HepG2 (cell line): ENCODE results near the gene ANKRD35. TPM values are rescaled to one million over a fixed set of nuclear protein-coding genes. Genes with fewer than 3 reads are reported as not detected.

Experiments
- FOXO1 ChIP-seq: sonication (generic); formaldehyde crosslinking; IDR thresholded peaks from 2 replicates; pipeline ENCODE4 v1.4.0; 2020; ENCODE audit warnings: missing genetic modification reagents
- HHEX ChIP-seq: IDR thresholded peaks from 2 replicates; pipeline ENCODE4 v1.6.1; 2016; ENCODE audit warnings: control low read depth
- HNF4A ChIP-seq: sonication (generic); formaldehyde crosslinking; IDR thresholded peaks from 2 replicates; pipeline ENCODE4 v1.4.0; 2020; ENCODE audit warnings: missing genetic modification reagents
- HNF4G ChIP-seq, 2 experiments: sonication (generic) in 1 of 2; formaldehyde crosslinking in 1 of 2; IDR thresholded peaks; 2 replicates each; pipeline versions ENCODE4 v1.4.0 to v1.6.1; 2011 to 2020; ENCODE audit warnings: borderline replicate concordance in 2 of 2, low read depth in 2 of 2, mild to moderate bottlenecking in 2 of 2, low read length in 1 of 2, missing genetic modification reagents in 1 of 2, moderate library complexity in 1 of 2
- NR1H2 ChIP-seq: sonication (generic); formaldehyde crosslinking; IDR thresholded peaks from 2 replicates; pipeline ENCODE4 v1.8.1; 2022; ENCODE audit warnings: low read depth, missing genetic modification reagents, borderline replicate concordance
- NR2F2 ChIP-seq: IDR thresholded peaks from 2 replicates; pipeline ENCODE4 v1.6.1; 2012; ENCODE audit warnings: low read depth, inconsistent platforms, borderline replicate concordance
- POLR2AphosphoS5 ChIP-seq: IDR thresholded peaks from 2 replicates; pipeline ENCODE4 v1.6.1; 2012; ENCODE audit warnings: low read depth, low read length
- SKI ChIP-seq: fragments of 450-650 bp; IDR thresholded peaks from one replicate; pipeline ENCODE4 v1.6.1; 2018; ENCODE audit warnings: mild to moderate bottlenecking; ENCODE audit not compliant: partially characterized antibody
- TCF7 ChIP-seq: sonication (generic); IDR thresholded peaks from 2 replicates; pipeline ENCODE4 v1.6.1; 2016; ENCODE audit warnings: antibody characterized with exemption, low read depth
- ZNF20 ChIP-seq: sonication (generic); formaldehyde crosslinking; IDR thresholded peaks from 2 replicates; pipeline ENCODE4 v1.4.0; 2020; ENCODE audit warnings: mild to moderate bottlenecking, moderate library complexity, missing genetic modification reagents
- ZNF292 ChIP-seq: sonication (generic); formaldehyde crosslinking; IDR thresholded peaks from 2 replicates; pipeline ENCODE4 v1.8.1; 2022; ENCODE audit warnings: mild to moderate bottlenecking, low read depth, missing genetic modification reagents, borderline replicate concordance
- ZNF781 ChIP-seq: sonication (generic); formaldehyde crosslinking; IDR thresholded peaks from 2 replicates; pipeline ENCODE4 v1.5.1; 2020; ENCODE audit warnings: borderline replicate concordance, mild to moderate bottlenecking, missing genetic modification reagents; ENCODE audit errors: not compliant biosample characterization
- polyA plus RNA-seq, 8 experiments: library from polyadenylated mRNA; depleted of rRNA in 3 of 8; stranded (reverse) in 7 of 8; unstranded in 1 of 8; fragments of >200 nt; fragmentation: Illumina TruSeq in 4 of 8; extraction: Trizol in 4 of 8; gene quantifications; 2 replicates each; pipeline versions ENCODE4 v1.2.1 to v1.2.3, GENCODE V29; 2011 to 2016; ENCODE audit warnings: low read depth in 4 of 8, missing spikeins in 1 of 8, mixed read lengths in 1 of 8; ENCODE audit not compliant: insufficient read depth in 1 of 8
- total RNA-seq, 5 experiments: library from RNA; depleted of rRNA; stranded (reverse); fragments of >200 nt; fragmentation: Illumina TruSeq; extraction: Trizol; gene quantifications; 2 replicates each; pipeline ENCODE4 v1.2.3, GENCODE V29; 2016; ENCODE audit warnings: low read depth in 1 of 5
- TF ChIP-seq, protein P1 (sequence below): sonication (generic); formaldehyde crosslinking; IDR thresholded peaks from 2 replicates; pipeline ENCODE4 v1.5.1; 2020; ENCODE audit warnings: mild to moderate bottlenecking, moderate library complexity, missing genetic modification reagents
- TF ChIP-seq, protein P2 (sequence below): sonication (generic); formaldehyde crosslinking; IDR thresholded peaks from 2 replicates; pipeline ENCODE4 v1.4.0; 2020; ENCODE audit warnings: missing genetic modification reagents, borderline replicate concordance
- TF ChIP-seq, protein P3 (sequence below): IDR thresholded peaks from 2 replicates; pipeline ENCODE4 v1.4.0; 2020; ENCODE audit warnings: mild to moderate bottlenecking, missing genetic modification reagents
- TF ChIP-seq, protein P4 (sequence below): sonication (generic); formaldehyde crosslinking; conservative IDR thresholded peaks from 2 replicates; pipeline ENCODE4 v1.4.0; 2020; ENCODE audit warnings: missing genetic modification reagents
- TF ChIP-seq, protein P5 (sequence below): sonication (generic); formaldehyde crosslinking; IDR thresholded peaks from 2 replicates; pipeline ENCODE4 v1.8.0; 2022; ENCODE audit warnings: missing genetic modification reagents, mild to moderate bottlenecking, moderate library complexity, borderline replicate concordance
- TF ChIP-seq, protein P6 (sequence below): sonication (generic); formaldehyde crosslinking; IDR thresholded peaks from 2 replicates; pipeline ENCODE4 v1.5.0; 2020; ENCODE audit warnings: missing genetic modification reagents

The ANKRD35 gene
- total and polyA plus RNA-seq, 2 of the 13 experiments (the other 11 are each of a cell fraction or from before 2014, with no cell fraction given), result 0.02 TPM; not detected in 1

DNA sequence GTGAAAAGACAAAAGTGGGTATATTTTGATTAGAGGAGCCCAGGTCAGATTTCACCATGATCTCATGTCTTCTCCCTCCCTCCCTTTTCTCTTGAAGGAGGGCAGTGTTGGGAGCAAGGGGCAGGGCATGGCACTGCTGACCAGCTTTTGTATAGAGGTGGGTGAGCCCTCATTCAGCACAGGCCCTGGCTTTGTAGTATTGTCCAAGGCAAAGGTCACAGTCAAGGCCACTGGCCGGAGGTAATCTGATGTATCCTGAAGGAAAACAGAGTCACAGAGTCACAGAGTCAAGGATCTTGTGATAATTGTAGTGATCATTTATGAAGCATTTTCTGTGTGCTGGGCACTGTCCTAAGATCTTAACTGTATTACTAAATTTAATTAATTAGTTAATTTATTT lies 12.3 kb upstream of the ANKRD35 start (continued):
- TF ChIP-seq, protein P1, sequence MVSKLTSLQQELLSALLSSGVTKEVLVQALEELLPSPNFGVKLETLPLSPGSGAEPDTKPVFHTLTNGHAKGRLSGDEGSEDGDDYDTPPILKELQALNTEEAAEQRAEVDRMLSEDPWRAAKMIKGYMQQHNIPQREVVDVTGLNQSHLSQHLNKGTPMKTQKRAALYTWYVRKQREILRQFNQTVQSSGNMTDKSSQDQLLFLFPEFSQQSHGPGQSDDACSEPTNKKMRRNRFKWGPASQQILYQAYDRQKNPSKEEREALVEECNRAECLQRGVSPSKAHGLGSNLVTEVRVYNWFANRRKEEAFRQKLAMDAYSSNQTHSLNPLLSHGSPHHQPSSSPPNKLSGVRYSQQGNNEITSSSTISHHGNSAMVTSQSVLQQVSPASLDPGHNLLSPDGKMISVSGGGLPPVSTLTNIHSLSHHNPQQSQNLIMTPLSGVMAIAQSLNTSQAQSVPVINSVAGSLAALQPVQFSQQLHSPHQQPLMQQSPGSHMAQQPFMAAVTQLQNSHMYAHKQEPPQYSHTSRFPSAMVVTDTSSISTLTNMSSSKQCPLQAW (CRISPR knock-in tag), result 0 out of 2 replicates have a peak, but pooled peaks have one; percentile 10
- TF ChIP-seq, protein P2, sequence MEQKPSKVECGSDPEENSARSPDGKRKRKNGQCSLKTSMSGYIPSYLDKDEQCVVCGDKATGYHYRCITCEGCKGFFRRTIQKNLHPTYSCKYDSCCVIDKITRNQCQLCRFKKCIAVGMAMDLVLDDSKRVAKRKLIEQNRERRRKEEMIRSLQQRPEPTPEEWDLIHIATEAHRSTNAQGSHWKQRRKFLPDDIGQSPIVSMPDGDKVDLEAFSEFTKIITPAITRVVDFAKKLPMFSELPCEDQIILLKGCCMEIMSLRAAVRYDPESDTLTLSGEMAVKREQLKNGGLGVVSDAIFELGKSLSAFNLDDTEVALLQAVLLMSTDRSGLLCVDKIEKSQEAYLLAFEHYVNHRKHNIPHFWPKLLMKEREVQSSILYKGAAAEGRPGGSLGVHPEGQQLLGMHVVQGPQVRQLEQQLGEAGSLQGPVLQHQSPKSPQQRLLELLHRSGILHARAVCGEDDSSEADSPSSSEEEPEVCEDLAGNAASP (CRISPR knock-in tag), result peak; percentile 41; the same call in 1 of the 2 replicates
- no peak for TF ChIP-seq ZNF20 (CRISPR knock-in tag)
- TF ChIP-seq, protein P3, sequence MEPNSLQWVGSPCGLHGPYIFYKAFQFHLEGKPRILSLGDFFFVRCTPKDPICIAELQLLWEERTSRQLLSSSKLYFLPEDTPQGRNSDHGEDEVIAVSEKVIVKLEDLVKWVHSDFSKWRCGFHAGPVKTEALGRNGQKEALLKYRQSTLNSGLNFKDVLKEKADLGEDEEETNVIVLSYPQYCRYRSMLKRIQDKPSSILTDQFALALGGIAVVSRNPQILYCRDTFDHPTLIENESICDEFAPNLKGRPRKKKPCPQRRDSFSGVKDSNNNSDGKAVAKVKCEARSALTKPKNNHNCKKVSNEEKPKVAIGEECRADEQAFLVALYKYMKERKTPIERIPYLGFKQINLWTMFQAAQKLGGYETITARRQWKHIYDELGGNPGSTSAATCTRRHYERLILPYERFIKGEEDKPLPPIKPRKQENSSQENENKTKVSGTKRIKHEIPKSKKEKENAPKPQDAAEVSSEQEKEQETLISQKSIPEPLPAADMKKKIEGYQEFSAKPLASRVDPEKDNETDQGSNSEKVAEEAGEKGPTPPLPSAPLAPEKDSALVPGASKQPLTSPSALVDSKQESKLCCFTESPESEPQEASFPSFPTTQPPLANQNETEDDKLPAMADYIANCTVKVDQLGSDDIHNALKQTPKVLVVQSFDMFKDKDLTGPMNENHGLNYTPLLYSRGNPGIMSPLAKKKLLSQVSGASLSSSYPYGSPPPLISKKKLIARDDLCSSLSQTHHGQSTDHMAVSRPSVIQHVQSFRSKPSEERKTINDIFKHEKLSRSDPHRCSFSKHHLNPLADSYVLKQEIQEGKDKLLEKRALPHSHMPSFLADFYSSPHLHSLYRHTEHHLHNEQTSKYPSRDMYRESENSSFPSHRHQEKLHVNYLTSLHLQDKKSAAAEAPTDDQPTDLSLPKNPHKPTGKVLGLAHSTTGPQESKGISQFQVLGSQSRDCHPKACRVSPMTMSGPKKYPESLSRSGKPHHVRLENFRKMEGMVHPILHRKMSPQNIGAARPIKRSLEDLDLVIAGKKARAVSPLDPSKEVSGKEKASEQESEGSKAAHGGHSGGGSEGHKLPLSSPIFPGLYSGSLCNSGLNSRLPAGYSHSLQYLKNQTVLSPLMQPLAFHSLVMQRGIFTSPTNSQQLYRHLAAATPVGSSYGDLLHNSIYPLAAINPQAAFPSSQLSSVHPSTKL (CRISPR knock-in tag), result peak; percentile 87
- TF ChIP-seq NR2F2, result peak; percentile 45; the same call in 1 of the 2 replicates
- peak; percentile 76 for TF ChIP-seq HNF4A (CRISPR knock-in tag)
- peak; percentile 59 for TF ChIP-seq FOXO1 (CRISPR knock-in tag)
- TF ChIP-seq, protein P4, sequence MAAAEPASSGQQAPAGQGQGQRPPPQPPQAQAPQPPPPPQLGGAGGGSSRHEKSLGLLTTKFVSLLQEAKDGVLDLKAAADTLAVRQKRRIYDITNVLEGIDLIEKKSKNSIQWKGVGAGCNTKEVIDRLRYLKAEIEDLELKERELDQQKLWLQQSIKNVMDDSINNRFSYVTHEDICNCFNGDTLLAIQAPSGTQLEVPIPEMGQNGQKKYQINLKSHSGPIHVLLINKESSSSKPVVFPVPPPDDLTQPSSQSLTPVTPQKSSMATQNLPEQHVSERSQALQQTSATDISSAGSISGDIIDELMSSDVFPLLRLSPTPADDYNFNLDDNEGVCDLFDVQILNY, result no peak
- peak; percentile 73 for TF ChIP-seq SKI
- TF ChIP-seq, protein P5, sequence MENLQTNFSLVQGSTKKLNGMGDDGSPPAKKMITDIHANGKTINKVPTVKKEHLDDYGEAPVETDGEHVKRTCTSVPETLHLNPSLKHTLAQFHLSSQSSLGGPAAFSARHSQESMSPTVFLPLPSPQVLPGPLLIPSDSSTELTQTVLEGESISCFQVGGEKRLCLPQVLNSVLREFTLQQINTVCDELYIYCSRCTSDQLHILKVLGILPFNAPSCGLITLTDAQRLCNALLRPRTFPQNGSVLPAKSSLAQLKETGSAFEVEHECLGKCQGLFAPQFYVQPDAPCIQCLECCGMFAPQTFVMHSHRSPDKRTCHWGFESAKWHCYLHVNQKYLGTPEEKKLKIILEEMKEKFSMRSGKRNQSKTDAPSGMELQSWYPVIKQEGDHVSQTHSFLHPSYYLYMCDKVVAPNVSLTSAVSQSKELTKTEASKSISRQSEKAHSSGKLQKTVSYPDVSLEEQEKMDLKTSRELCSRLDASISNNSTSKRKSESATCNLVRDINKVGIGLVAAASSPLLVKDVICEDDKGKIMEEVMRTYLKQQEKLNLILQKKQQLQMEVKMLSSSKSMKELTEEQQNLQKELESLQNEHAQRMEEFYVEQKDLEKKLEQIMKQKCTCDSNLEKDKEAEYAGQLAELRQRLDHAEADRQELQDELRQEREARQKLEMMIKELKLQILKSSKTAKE (CRISPR knock-in tag), result peak; percentile 24; the same call in 1 of the 2 replicates
- TF ChIP-seq HNF4G (IDR thresholded peaks at IDR 0.05; ENCODE audit: borderline replicate concordance, low read depth, low read length), result peak; percentile 58; the same call in 1 of the 2 replicates
- TF ChIP-seq HNF4G (CRISPR knock-in tag; IDR thresholded peaks at IDR 0.05; ENCODE audit: borderline replicate concordance, low read depth), result peak; percentile 43; the same call in 1 of the 2 replicates
- no peak for TF ChIP-seq NR1H2 (CRISPR knock-in tag)
- TF ChIP-seq, protein P6, sequence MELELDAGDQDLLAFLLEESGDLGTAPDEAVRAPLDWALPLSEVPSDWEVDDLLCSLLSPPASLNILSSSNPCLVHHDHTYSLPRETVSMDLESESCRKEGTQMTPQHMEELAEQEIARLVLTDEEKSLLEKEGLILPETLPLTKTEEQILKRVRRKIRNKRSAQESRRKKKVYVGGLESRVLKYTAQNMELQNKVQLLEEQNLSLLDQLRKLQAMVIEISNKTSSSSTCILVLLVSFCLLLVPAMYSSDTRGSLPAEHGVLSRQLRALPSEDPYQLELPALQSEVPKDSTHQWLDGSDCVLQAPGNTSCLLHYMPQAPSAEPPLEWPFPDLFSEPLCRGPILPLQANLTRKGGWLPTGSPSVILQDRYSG (CRISPR knock-in tag), result no peak
- no peak for TF ChIP-seq ZNF781 (CRISPR knock-in tag)
- TF ChIP-seq HHEX (CRISPR knock-in tag), result peak; percentile 46; the same call in 1 of the 2 replicates
- TF ChIP-seq POLR2AphosphoS5, result no peak
- TF ChIP-seq ZNF292 (CRISPR knock-in tag), result no peak
- peak; percentile 39; the same call in 1 of the 2 replicates for TF ChIP-seq TCF7
